ENCODE data around the gene KCNA2.

Gene KCNA2

DNA sequence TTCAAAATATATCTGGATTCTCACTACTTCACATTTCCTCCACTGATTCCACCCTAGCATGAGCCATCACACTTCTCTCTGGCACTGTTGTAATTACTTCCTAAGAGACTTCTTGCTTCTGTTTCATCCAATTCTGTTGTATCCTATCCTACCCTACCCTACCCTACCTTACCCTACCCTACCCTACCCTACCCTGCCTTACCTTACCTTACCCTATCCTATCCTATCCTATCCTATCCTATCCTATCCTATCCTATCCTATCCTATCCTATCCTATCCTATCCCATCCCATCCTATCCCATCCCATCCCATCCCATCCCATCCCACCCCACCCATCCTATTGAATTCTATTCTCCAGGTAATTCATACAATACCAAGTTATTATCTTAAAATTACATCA, 29.7 kb downstream of the KCNA2 start:
- DNase-seq (ENCODE audit: extremely low spot score, insufficient read length, low read depth) = no peak
- no peak for FAIRE-seq

DNA sequence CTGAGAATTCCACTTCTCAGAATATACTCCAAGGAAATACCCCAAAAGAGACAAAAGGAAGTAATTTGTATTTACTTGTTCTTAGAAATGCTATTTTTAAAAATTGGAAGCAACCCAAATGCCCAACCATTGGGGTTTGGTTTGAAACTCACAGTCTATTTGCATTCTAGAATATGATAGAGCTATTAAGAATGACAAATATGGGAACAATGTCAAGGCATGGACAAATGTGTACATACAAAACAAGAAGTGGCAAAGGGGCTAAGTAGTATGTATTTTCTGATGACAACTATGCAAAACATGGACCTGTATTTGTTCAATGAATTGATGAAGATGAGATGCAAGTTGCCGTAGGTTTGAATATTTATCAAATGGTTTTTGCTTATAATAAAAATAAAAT, 32.8 kb downstream of the KCNA2 start:
- FAIRE-seq (no peak), DNase-seq (ENCODE audit: extremely low spot score, insufficient read length, low read depth) (no peak)

GRCh38 chr1:110572751-110573150, 33.4 kb downstream of the KCNA2 start:
- FAIRE-seq (no peak), DNase-seq (ENCODE audit: extremely low spot score, insufficient read length, low read depth) (no peak)

GRCh38 chr1:110570901-110571300, 35.3 kb downstream of the KCNA2 start:
- FAIRE-seq (no peak), DNase-seq (ENCODE audit: extremely low spot score, insufficient read length, low read depth) (no peak)

GRCh38 chr1:110570307-110570706, 35.9 kb downstream of the KCNA2 start:
- DNase-seq (ENCODE audit: extremely low spot score, insufficient read length, low read depth) (no peak), FAIRE-seq (no peak)

- DNase-seq (ENCODE audit: extremely low spot score, insufficient read length, low read depth) (no peak), FAIRE-seq (no peak)
Observed at GRCh38 chr1:110566836-110567235, 39.3 kb downstream of the KCNA2 start.

- DNase-seq (ENCODE audit: extremely low spot score, insufficient read length, low read depth) = no peak
- FAIRE-seq = no peak
Observed at GRCh38 chr1:110565565-110565964, 40.6 kb downstream of the KCNA2 start.

DNA sequence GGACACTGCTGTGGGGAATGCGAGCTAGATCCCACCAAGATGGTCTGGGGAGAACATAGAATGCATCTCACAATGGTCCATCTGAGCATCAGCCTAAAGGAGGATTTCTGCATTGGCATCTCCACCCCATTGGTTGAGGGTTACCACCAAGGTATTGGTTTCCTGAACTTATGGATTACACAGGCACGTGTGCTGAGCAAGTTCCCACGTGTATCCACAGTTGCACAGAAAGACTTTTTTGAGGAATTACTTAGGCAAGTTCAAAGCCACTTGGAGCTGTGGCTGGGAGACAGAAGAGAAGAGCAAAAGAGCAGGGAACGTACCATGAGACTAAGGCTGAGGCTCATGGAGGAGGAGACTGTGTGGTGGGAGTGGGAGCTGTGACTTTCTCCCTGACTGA, 43.1 kb downstream of the KCNA2 start:
- FAIRE-seq = no peak
- DNase-seq (ENCODE audit: extremely low spot score, insufficient read length, low read depth) = no peak

DNA sequence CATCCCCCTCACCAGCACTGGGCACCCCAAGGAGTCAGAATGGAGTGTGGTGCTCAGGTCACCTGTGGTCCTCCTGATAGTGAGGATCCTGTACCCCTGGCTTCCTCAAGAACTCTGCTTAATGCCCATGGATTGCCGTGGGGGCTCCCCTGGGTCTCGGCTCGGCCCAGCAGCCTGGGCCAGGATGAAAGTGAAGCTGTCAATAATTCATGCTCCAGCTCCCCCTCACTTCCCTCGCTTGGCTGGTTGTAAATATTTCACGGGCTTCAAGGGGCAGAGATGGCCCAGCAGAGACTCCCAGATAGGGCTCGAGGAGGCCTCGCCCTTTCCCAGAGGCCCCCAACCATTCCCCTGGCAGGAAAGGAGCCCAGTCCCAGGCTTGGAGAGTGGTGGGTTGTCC, 44.6 kb downstream of the KCNA2 start:
- DNase-seq (ENCODE audit: extremely low spot score, insufficient read length, low read depth) (no peak), FAIRE-seq (no peak)

DNA sequence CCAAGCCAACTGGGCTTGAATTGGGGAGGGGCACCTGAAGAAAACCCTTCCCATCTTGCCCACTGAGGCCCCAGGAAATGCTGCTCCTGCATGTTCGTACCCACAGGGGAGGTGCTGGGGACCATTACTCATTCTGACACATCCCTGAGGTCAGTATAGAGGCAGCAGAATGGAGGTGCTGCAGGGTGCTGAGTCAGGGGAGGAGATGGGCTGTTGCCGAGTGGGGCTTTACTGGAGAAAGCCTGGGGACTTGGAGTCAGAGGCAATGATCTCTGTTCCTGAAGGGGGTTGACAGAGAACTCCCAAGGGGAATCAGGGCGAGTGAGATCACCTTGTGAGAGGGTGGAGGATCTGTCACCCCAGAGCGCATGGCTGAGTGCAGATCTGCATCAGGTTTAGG, 47.0 kb downstream of the KCNA2 start:
- no peak for DNase-seq (ENCODE audit: extremely low spot score, insufficient read length, low read depth)
- FAIRE-seq = no peak

DNA sequence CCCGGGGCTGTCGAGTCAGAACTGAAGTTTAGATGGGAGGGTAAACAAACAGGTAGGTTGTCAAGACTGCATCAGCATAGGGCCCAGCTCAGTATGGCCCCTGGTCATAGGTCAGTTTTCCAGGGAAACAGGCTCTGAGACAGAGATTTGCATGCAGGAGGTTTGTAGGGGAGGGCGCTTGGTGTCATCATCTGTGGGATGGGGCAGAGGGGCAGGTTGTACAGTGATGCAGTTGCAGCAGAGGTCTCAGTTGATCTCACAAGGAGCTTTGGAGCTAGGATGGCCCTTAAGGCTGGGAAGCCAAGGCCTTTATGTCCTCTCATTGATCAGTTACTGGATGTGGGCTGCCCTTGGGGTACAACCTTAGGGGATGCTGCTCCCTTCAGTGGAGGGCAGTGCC, 48.7 kb downstream of the KCNA2 start:
- no peak for FAIRE-seq
- DNase-seq (ENCODE audit: extremely low spot score, insufficient read length, low read depth) = no peak

DNA sequence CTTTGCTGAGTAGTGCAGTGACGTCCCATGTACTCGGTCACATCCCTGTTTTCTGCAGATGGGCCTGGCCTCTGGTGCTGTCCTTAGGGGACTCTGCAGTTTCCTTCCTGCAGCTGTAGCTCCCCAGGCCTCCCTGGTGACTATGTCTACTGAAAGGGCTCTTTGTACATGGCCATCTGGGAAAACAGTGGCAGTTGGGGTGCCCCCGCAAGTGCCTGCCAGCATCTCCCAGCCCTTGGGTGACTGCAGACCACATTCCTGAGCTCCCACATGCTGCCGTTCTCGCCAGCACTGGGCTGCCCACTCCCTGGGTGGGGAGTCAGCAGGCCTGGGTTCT, 49.7 kb downstream of the KCNA2 start:
- no peak for DNase-seq (ENCODE audit: extremely low spot score, insufficient read length, low read depth)
- FAIRE-seq = no peak

DNA sequence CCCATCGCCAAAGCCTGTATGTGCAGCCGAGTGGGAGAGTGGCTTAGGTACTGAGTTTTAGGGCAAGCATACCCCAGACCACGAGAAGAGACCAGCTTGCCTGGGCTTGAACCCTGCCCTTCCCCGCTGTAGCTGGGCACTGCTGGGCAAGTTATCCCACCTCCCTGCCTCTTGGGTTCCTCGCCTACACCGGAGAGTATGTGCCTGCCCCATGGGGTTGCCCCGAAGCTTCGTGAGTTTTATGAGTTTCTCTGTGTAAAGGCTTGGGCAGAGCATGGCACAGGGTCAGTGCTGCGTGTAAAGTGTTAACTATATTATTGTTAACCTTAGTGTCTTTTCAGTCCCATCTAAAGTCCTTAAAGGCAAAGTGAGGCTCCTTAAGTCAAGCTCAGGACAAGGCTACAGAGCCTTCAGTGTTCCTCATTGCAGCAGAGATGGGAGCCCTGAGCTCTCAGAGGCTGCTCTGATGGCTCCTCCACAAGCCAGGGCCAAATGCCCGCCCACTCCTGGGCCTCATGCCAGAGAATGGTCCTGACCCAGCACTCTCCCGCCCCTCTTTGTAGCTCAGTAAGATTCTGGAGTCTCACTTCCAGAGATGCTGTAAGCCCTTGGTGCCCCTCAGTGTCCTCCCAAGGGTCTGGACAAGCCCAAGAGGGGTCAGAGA, 50.2 kb downstream of the KCNA2 start:
- no peak for DNase-seq (ENCODE audit: extremely low spot score, insufficient read length, low read depth)
- FAIRE-seq = no peak

DNA sequence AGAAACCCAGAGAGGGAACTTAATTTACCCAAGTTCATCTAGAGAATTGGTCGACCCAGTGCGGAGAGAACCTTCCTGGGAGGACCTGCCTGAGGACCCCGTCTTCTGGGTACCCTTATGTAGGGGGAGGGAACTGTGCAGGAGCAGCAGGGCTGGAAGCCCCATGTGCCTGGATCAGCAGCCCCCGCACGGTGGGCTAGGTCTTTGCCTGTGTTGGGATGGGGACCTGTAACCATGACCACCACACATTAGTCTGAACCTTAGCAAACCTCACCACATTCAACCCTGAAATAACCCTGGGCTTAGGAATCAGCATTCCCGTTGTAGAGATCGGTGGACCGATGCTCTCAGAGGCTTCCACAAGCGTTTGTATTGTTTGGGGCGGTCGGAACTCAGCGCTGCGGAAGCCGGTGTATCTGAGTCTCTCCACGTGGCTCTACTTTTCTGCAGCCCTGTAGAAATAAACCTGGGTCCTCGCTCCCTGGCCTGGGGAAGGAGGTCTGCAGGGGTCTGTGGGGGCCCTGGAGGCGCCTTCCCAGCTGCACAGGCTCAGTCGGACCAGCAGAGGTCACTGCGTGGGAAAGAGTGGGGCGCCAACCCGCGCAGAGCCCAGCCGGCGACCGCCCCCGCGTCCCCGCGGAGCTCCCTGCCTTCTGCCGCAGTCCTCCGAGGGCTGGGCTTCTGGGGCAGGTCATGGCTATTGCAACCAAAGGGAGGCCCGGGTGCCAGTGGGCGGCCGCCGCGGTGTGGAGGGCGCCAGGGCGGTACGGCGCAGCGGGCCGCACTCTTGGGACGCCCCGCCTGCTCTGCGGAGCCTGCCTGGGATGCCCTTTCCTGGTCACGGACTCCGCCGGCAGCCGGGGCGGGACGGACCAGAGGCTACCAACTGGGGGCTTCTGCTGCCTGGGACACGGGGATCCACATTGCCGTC, 51.0 kb downstream of the KCNA2 start:
- FAIRE-seq (peak; percentile 51), DNase-seq (ENCODE audit: extremely low spot score, insufficient read length, low read depth) (peak; percentile 30)

GRCh38 chr1:110551278-110551809, 54.8 kb downstream of the KCNA2 start:
- DNase-seq (ENCODE audit: extremely low spot score, insufficient read length, low read depth) = no peak
- FAIRE-seq = no peak

DNA sequence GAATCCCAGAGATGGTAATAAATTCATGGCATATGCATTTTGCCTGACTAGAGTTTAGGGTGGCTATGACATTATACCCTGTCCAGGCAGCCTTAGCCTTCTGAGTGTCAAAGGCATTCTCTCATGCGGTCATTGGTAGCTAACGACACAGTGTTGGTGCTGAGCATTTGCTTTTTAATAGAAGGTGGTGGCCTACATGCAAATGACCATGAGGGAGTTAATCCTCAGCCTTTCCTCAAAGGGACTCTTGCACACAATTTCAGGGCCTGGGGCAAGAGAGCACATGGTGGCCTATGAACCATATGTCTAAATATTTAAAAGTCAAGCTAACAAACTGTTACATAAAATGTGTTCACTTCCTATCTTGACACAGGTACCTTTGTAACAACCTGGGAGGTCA, 56.3 kb downstream of the KCNA2 start:
- FAIRE-seq = no peak
- no peak for DNase-seq (ENCODE audit: extremely low spot score, insufficient read length, low read depth)

DNA sequence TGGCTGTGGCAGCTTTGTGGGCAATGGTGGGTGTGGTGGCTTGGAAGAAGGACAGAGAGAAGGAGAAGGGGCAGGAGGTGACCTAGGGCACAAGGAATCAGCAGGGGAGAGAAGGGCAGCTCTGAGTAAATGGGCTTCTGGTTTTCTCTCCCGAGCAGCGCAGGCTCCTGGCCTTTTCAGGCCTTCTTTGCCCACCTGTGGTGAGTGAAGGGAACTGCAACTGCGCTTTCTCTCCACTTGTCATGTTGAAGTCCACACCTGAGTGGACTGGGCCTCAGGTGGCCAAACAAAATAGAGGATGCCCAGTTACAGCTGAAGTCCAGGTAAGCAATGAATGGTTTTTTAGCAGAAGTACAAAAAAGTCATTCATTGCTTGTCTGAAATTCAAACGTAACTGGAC, 57.8 kb downstream of the KCNA2 start:
- no peak for FAIRE-seq
- no peak for DNase-seq (ENCODE audit: extremely low spot score, insufficient read length, low read depth)

DNA sequence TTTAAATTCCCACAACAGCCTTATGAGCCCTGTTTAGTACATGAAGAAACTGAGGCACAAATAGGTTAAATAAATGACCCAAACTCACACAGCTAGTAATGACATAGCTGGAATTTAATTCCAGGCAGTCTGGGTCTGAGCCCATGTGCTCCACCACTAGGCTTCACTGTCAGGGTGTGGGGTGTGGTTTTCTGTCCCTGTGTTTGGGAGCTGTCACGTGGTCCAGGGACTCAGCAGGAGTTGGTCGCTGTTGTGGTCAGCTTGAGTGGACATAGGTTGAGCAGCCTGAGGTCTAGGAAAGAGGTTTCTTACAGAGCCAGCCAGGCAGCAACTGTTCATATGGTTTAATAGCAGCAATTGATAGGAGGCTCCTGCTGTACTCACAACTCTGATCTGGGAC, 59.1 kb downstream of the KCNA2 start:
- no peak for FAIRE-seq
- DNase-seq (ENCODE audit: extremely low spot score, insufficient read length, low read depth) = no peak

- no peak for FAIRE-seq
- no peak for DNase-seq (ENCODE audit: extremely low spot score, insufficient read length, low read depth)
Observed at GRCh38 chr1:110545492-110545891, 60.7 kb downstream of the KCNA2 start.

GRCh38 chr1:110544753-110545152, 61.4 kb downstream of the KCNA2 start:
- FAIRE-seq = no peak
- no peak for DNase-seq (ENCODE audit: extremely low spot score, insufficient read length, low read depth)
